ENCODE results near the gene CERS4. TPM values are rescaled to one million over a fixed set of nuclear protein-coding genes. Genes with fewer than 3 reads are reported as not detected.

Gene CERS4
- total and polyA plus RNA-seq, 7 donors: 1.4 to 40.0 (median 24.1) TPM

GRCh38 chr19:8307400-8307964 is 98.3 kb downstream of the CERS4 start:
- H3K36me3 ChIP-seq: peaks cover 0 to 32% (median 23%) of the 10 kb centered on the region in 4 donors
- H3K9me3 ChIP-seq: no peaks in the 10 kb centered on the region
- H3K27ac ChIP-seq: peak overlapping the region; percentile 72 to 83 (median 76)
- peak overlapping the region; percentile 53 to 70 (median 62) for H3K4me3 ChIP-seq
- peak; percentile 63 for DNase-seq
- no peaks in the 10 kb centered on the region for H3K27me3 ChIP-seq
- WGBS, 2 donors: 7 to 33% methylated on average over 24 of the region's 24 CpGs
- H3K4me1 ChIP-seq: peaks cover 0 to 30% (median 22%) of the 10 kb centered on the region in 4 donors
- intact Hi-C loops (cut with DNase I): no loop called here
- no peak for TF ChIP-seq EP300 (IDR thresholded peaks at IDR 0.05)
- TF ChIP-seq CTCF (IDR thresholded peaks at IDR 0.05): no peak
- no peak for TF ChIP-seq POLR2AphosphoS5 (IDR thresholded peaks at IDR 0.05)
- TF ChIP-seq POLR2A (IDR thresholded peaks at IDR 0.05): no peak

GRCh38 chr19:8307965-8308866 is 99.0 kb downstream of the CERS4 start, which contains the start of gene CD320:
CD320 (minus strand) TSS chr19:8308358; CDS start chr19:8308290, 68 bp downstream.
- WGBS, 2 donors: 0 to 1% methylated on average over 63 of the region's 63 CpGs
- DNase-seq: peak; percentile 94
- Histone ChIP-seq H3K36me3 (peaks cover 0 to 38% (median 24%) of the 10 kb centered on the region in 4 donors), H3K4me1 (peaks cover 0 to 30% (median 22%) of the 10 kb centered on the region in 4 donors), H3K4me3 (peak within 1 kb of the TSS; percentile 53 to 70 (median 62)), H3K9me3 (no peaks in the 10 kb centered on the region), H3K27ac (peak within 1 kb of the TSS; percentile 72 to 83 (median 76)), H3K27me3 (no peaks in the 10 kb centered on the region)
- TF ChIP-seq POLR2AphosphoS5 (IDR thresholded peaks at IDR 0.05) (peak; percentile 27 to 79 (median 70)), POLR2A (IDR thresholded peaks at IDR 0.05) (no peak), EP300 (IDR thresholded peaks at IDR 0.05) (no peak)
- intact Hi-C loops (cut with DNase I): no loop called here

- peak; percentile 49 for DNase-seq
- intact Hi-C loops (cut with DNase I): no loop called here
- no peaks in the 10 kb centered on the region for H3K27me3 ChIP-seq
- peak overlapping the region in 3 of 4 donors; percentile 72 to 83 (median 81) for H3K27ac ChIP-seq
- peak overlapping the region; percentile 53 to 70 (median 62) for H3K4me3 ChIP-seq
- WGBS, 2 donors: 72 to 85% methylated on average over 17 of the region's 17 CpGs
- no peaks in the 10 kb centered on the region for H3K9me3 ChIP-seq
- no peak for TF ChIP-seq POLR2A (IDR thresholded peaks at IDR 0.05)
- no peak for TF ChIP-seq POLR2AphosphoS5 (IDR thresholded peaks at IDR 0.05)
- TF ChIP-seq CTCF (IDR thresholded peaks at IDR 0.05): no peak
- TF ChIP-seq EP300 (IDR thresholded peaks at IDR 0.05): no peak
- H3K36me3 ChIP-seq: peaks cover 0 to 45% (median 27%) of the 10 kb centered on the region in 4 donors
- H3K4me1 ChIP-seq: peaks cover 0 to 30% (median 22%) of the 10 kb centered on the region in 4 donors
Observed at GRCh38 chr19:8308891-8309291, 99.7 kb downstream of the CERS4 start.

- intact Hi-C loops (cut with DNase I): no loop called here
- DNase-seq: peak; percentile 57
- Histone ChIP-seq H3K9me3 (no peaks in the 10 kb centered on the region), H3K4me3 (no peak overlapping the region), H3K36me3 (peaks cover 10 to 61% (median 41%) of the 10 kb centered on the region in 4 donors), H3K4me1 (peaks cover 0 to 30% (median 22%) of the 10 kb centered on the region in 4 donors), H3K27ac (no peak overlapping the region), H3K27me3 (no peaks in the 10 kb centered on the region)
- no peak for TF ChIP-seq POLR2A (IDR thresholded peaks at IDR 0.05)
- TF ChIP-seq POLR2AphosphoS5 (IDR thresholded peaks at IDR 0.05): no peak
- TF ChIP-seq EP300 (IDR thresholded peaks at IDR 0.05): no peak
- TF ChIP-seq CTCF (IDR thresholded peaks at IDR 0.05): no peak
- 95 to 96% methylated on average over 17 of the region's 17 CpGs for WGBS, 2 donors
Observed at GRCh38 chr19:8310342-8311055, 101.3 kb downstream of the CERS4 start.
